Measurements from ENCODE around the gene MACROD2. TPM values are rescaled to one million over a fixed set of nuclear protein-coding genes. Genes with fewer than 3 reads are reported as not detected.

Gene MACROD2
- polyA plus RNA-seq, 2 of the 4 experiments (the other 2 are of a cell fraction): 0.96 to 1.3 TPM

- TF ChIP-seq MAZ (IDR thresholded peaks at IDR 0.05; ENCODE audit: borderline replicate concordance, low read depth, low read length): no peak
These were observed 2041.0 kb downstream of the MACROD2 start (continued) for GRCh38 chr20:16036331-16036730.

- Histone ChIP-seq H3K4me3 (no peak overlapping the region), H3K4me1 (no peaks in the 10 kb centered on the region), H3K27ac (no peak overlapping the region), H3K9me3 (no peaks in the 10 kb centered on the region), H3K4me2 (no peak overlapping the region)
- ChIA-PET POLR2A (no interaction called here), CTCF (no interaction called here)
- no peak for TF ChIP-seq MYC (IDR thresholded peaks at IDR 0.05; ENCODE audit: borderline replicate concordance, low read length)
- no peak for TF ChIP-seq TFCP2L1 (CRISPR knock-in tag; IDR thresholded peaks at IDR 0.05)
- no peak for TF ChIP-seq SREBF2 (IDR thresholded peaks at IDR 0.05)
- no peak for TF ChIP-seq KDM1A (IDR thresholded peaks at IDR 0.05; ENCODE audit: low read depth)
- TF ChIP-seq FOSB (CRISPR knock-in tag; IDR thresholded peaks at IDR 0.05): no peak
- no peak for TF ChIP-seq NR3C1 (IDR thresholded peaks at IDR 0.05)
- TF ChIP-seq FOXS1 (CRISPR knock-in tag; IDR thresholded peaks at IDR 0.05): no peak
- TF ChIP-seq, protein P1, sequence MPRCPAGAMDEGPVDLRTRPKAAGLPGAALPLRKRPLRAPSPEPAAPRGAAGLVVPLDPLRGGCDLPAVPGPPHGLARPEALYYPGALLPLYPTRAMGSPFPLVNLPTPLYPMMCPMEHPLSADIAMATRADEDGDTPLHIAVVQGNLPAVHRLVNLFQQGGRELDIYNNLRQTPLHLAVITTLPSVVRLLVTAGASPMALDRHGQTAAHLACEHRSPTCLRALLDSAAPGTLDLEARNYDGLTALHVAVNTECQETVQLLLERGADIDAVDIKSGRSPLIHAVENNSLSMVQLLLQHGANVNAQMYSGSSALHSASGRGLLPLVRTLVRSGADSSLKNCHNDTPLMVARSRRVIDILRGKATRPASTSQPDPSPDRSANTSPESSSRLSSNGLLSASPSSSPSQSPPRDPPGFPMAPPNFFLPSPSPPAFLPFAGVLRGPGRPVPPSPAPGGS (IDR thresholded peaks at IDR 0.05): no peak
- no peak for TF ChIP-seq TP53 (CRISPR knock-in tag; IDR thresholded peaks at IDR 0.05)
- TF ChIP-seq, protein P2, sequence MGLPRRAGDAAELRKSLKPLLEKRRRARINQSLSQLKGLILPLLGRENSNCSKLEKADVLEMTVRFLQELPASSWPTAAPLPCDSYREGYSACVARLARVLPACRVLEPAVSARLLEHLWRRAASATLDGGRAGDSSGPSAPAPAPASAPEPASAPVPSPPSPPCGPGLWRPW (IDR thresholded peaks at IDR 0.05): no peak
- no peak for TF ChIP-seq GATA3 (IDR thresholded peaks at IDR 0.05; ENCODE audit: borderline replicate concordance)
- no peak for DNase-seq (ENCODE audit: low read depth in 1 of 2, low spot score in 1 of 2)
- no peak for ATAC-seq
- FAIRE-seq: no peak
These were observed 2045.4 kb downstream of the MACROD2 start for GRCh38 chr20:16040742-16041141.

- FAIRE-seq: no peak
- no peak for TF ChIP-seq PBX3 (IDR thresholded peaks at IDR 0.05)
- TF ChIP-seq HEYL (CRISPR knock-in tag; IDR thresholded peaks at IDR 0.05): no peak
- TF ChIP-seq, protein P3, sequence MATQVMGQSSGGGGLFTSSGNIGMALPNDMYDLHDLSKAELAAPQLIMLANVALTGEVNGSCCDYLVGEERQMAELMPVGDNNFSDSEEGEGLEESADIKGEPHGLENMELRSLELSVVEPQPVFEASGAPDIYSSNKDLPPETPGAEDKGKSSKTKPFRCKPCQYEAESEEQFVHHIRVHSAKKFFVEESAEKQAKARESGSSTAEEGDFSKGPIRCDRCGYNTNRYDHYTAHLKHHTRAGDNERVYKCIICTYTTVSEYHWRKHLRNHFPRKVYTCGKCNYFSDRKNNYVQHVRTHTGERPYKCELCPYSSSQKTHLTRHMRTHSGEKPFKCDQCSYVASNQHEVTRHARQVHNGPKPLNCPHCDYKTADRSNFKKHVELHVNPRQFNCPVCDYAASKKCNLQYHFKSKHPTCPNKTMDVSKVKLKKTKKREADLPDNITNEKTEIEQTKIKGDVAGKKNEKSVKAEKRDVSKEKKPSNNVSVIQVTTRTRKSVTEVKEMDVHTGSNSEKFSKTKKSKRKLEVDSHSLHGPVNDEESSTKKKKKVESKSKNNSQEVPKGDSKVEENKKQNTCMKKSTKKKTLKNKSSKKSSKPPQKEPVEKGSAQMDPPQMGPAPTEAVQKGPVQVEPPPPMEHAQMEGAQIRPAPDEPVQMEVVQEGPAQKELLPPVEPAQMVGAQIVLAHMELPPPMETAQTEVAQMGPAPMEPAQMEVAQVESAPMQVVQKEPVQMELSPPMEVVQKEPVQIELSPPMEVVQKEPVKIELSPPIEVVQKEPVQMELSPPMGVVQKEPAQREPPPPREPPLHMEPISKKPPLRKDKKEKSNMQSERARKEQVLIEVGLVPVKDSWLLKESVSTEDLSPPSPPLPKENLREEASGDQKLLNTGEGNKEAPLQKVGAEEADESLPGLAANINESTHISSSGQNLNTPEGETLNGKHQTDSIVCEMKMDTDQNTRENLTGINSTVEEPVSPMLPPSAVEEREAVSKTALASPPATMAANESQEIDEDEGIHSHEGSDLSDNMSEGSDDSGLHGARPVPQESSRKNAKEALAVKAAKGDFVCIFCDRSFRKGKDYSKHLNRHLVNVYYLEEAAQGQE (IDR thresholded peaks at IDR 0.05): no peak
- H3K4me1 ChIP-seq: no peaks in the 10 kb centered on the region
- POLR2A ChIA-PET: no interaction called here
- H3K4me3 ChIP-seq: no peak overlapping the region
- 31% methylated on average over 1 of the region's 1 CpG for WGBS (ENCODE audit: missing lambda C conversion rate)
- no peak for DNase-seq (ENCODE audit: low read depth in 1 of 2, low spot score in 1 of 2)
- no peak overlapping the region for H3K4me2 ChIP-seq
- ATAC-seq: no peak
- CTCF ChIA-PET: no interaction called here
- no peak overlapping the region for H3K27ac ChIP-seq
- H3K9me3 ChIP-seq: no peaks in the 10 kb centered on the region
These were observed 2047.4 kb downstream of the MACROD2 start for GRCh38 chr20:16042731-16043130.

DNA sequence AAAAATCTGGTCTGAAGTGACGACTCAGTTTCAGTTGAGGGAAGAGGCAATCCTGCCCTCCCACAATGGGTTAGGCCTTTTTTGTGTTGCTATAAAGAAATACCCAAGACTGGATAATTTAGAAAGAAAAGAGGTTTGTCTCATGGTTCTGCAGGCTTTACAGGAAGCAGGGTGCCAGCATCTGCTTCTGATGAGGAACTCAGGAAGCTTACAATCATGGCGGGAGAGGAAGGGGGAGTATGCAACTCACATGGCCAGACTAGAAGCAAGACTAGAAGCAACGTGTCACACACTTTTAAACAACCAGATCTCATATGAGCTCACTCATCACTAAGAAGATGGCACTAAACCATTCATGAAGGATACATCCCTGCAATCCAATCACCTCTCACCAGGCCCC, 2048.6 kb downstream of the MACROD2 start:
- ATAC-seq (no peak), FAIRE-seq (no peak), DNase-seq (ENCODE audit: low read depth in 1 of 2, low spot score in 1 of 2) (no peak)
- CTCF ChIA-PET: interaction anchor here (0.6 kb wide), 1 partner anchor 181 kb away, joined by 3 read pairs; no protein-coding TSS in a partner anchor
- TF ChIP-seq HDAC2 (IDR thresholded peaks at IDR 0.05): no peak
- TF ChIP-seq CHD4 (IDR thresholded peaks at IDR 0.05; ENCODE audit: borderline replicate concordance): no peak
- TF ChIP-seq KDM5A (IDR thresholded peaks at IDR 0.05): no peak
- no peak for TF ChIP-seq BHLHE40 (IDR thresholded peaks at IDR 0.05; ENCODE audit: low read depth, low read length)
- TF ChIP-seq FOSL2 (IDR thresholded peaks at IDR 0.05): no peak
- TF ChIP-seq FOSL2 (CRISPR knock-in tag; IDR thresholded peaks at IDR 0.05): no peak
- TF ChIP-seq, protein P2 (IDR thresholded peaks at IDR 0.05): no peak
- TF ChIP-seq HOXB13 (CRISPR knock-in tag; IDR thresholded peaks at IDR 0.05; ENCODE audit: low read depth): no peak
- no peak for TF ChIP-seq CEBPB (IDR thresholded peaks at IDR 0.05)
- TF ChIP-seq RCOR1 (IDR thresholded peaks at IDR 0.05; ENCODE audit: low read depth, low read length): no peak
- no peak for TF ChIP-seq CHD2 (IDR thresholded peaks at IDR 0.05; ENCODE audit: low read length, partially characterized antibody)
- no peak for TF ChIP-seq ELK1 (IDR thresholded peaks at IDR 0.05; ENCODE audit: low read depth, low read length)
- no peak for TF ChIP-seq FOXS1 (CRISPR knock-in tag; IDR thresholded peaks at IDR 0.05)
- Histone ChIP-seq H3K27ac (no peak overlapping the region), H3K9me3 (no peaks in the 10 kb centered on the region), H3K4me3 (no peak overlapping the region), H3K4me1 (no peaks in the 10 kb centered on the region), H3K4me2 (no peak overlapping the region)
- POLR2A ChIA-PET: no interaction called here
- 14% methylated on average over 3 of the region's 3 CpGs for WGBS (ENCODE audit: missing lambda C conversion rate)

All from A549 (cell line).